GOT3 (cell line): Measurements from ENCODE around the gene DDRGK1.
A peak's percentile ranks its signal among the peaks of the same experiment; 100 is the strongest.

ENCODE experiments used
- DNase-seq: peaks from one replicate; lab custom pipeline; 2025; ENCODE audit warnings: mixed read lengths; lab: John Stamatoyannopoulos, UW

The DDRGK1 gene

DNA sequence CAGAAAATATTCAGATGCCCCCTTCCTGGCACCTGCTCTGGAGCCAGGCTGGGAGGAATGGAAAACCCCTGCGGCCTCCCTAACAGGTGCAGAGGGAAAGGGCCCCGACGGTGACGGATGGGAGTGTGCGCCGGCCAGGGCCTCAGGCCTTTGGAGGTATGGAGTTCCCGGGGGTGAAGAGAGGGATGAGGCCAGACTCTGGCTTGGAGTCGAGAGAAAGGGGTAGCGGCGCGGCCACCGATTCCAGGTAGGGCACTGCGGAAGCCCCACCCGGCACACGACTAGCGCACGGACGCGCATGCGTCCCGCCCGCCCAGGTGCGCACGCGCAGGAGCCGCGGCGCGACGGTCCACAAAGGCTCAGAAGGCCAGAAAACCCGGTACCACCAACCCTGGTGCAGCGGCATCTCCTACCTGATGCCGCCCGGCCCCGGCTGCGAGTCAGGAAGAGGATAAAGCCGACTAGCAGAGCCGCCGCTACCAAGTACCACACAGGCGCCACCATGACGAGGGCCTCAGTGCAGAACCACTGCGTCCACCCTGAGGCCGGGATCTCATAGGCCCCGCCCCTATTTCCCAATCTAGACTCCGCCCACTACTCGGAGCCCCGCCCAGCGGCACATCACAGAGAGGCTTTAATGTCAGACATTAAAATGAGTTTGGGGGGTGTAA is at the start of gene DDRGK1:
Gene DDRGK1, minus strand, starts transcription at position 559 of the 671 bp plus-strand sequence. Its CDS starts 55 bp downstream, at position 504.
- DNase-seq, result peak; percentile 76

DNA sequence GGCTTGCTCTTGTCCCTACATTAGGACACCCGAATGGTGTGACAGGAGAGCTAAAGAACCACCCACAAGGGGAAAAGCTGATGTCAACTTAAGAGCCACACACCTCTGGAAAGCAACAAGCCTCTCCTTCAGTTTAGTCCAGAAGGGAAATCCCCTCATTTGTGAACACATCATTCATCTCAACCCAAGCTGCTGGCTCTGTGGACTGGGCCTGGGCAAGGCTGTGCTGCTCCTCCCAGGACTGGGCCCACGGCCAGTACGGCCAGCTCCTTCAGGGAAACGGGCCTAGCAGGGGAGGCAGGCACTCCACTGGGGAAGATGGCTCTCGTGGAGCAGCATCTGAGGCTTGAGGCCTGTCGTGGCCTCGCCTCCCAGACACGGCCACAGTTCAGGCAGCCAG is 47.3 kb upstream of the DDRGK1 start:
- no peak for DNase-seq

DNA sequence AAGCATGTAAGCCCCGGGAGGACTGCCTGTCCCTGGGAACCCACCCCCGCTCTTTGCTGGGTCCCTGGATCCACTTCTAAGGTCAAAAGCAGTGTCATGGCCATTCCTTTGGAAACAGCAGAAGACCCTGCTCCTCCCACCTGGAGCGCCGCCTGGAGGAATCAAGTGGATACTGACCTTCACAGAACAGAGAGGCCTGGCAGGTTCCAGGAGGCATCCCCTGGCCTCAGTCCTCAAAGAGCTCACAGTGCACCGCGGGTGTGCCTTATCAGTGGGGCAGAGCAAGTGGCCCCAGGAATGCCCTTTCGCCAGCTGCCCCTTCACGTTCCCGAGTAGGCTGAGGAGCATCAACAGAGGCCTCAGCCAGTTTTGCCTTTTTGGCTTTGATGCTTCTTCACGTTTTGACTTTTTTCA is 45.6 kb upstream of the DDRGK1 start:
- no peak for DNase-seq

DNA sequence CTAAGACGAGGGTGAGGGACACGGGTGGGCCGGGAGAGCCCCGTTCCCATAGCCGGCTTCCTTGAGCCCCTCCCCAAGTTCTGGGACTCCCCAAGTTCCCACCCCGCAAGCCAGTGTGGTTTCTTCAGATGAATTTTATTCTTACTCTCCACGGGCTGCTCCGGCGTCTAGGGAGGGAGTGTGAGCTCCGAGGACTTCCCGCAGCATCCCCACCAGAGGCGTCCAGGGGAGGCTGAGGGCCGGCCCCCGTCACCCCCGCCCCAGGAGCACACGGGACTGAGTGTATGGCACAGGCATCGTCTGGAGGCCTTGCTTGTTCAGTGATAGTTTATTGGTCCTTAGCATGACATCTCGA is 44.5 kb upstream of the DDRGK1 start:
- no peak for DNase-seq

- no peak for DNase-seq
Observed at GRCh38 chr20:3248167-3248992, 43.9 kb upstream of the DDRGK1 start.

GRCh38 chr20:3247638-3248037 is 43.2 kb upstream of the DDRGK1 start:
- no peak for DNase-seq

GRCh38 chr20:3246682-3247081 is 42.2 kb upstream of the DDRGK1 start:
- no peak for DNase-seq

DNA sequence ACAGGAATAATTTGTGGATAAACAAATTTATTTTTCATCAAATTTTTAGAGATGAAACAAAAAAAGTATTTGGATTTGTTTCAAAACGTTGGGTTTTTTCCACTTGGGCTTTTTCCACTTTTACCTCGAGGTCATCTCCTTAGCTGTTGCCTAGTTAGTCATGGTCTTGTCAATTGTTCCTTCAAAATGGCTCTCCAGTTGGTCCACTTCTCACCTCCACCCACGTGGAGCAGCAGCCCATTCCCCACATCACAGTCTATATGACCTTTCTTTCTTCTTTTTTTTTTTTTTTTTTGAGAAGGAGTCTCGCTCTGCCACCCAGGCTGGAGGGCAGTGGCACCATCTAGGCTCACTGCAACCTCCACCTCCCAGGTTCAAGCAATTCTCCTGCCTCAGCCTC is 41.2 kb upstream of the DDRGK1 start:
- DNase-seq, result no peak

DNA sequence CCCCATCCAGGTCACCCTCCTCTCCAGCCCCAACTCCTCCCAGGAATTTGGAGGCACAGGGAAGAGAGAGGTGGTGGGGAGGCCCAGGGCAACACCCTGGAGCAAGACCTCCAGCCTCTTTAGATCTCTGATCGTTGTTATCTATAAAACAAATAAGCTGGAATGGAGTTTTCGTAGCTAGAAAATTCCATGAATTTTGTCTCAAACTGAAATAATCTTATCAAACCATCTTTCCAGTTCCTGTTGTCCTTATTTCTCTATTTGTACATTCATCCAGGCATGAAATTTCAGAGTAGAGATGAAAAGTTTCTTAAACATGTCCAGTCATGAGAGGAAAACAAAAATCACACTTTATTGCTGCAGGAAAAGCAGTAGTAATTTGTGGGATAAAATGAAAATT is 40.7 kb upstream of the DDRGK1 start:
- DNase-seq, result no peak

- no peak for DNase-seq
Observed at GRCh38 chr20:3244613-3245012, 40.1 kb upstream of the DDRGK1 start.

GRCh38 chr20:3243718-3244358 is 39.4 kb upstream of the DDRGK1 start:
- DNase-seq, result no peak

DNA sequence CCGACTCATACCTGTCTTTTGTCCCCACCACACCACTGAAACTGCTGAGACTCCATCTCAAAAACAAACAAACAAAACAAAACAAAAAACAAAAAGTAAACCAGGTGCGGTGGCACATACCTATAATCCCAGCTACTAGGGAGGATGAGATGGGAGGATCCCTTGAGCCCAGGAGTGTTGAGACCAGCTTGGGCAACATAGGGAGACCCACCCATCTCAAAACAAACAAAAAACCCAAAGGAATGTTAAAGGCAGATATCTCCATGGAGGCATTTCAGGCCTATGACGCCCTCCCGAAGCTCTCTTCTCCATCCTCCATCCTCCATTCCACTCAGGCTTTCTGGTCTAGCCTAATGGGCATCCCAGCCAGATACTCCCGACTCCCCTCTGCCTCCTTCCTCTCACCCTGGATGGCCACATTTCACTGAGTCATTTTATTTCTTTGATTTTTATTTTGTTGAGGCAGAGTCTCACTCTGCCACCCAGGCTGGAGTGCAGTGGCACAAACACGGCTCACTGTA is 37.8 kb upstream of the DDRGK1 start:
- no peak for DNase-seq

DNA sequence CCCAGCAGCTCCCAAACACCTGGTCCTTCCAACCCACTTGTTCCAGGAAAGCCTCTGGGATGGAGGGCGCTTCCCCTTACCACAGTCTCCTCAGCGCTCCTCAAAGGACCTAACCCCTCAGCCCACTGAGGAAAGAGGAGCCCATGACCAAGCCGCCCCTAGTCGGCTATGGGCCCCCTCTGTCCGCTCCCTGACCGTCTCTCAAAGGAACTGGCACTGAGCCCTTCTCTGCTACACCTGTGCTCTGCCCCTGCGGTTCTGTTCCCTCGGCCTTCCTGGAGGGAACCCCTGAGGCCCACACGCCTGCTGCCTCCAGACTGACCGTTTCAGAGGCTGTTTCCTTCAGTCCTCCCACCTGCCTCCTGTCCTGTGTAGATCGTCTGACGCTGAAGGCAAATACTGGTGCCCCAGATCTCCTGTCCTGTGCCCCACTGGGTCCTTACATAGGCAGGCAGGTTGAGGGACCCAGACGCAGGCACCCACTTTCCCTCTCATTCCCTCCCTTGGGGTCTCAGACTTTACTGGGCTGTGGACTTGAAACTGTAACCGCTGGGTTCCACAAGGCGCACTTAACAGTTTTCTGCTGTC is 36.4 kb upstream of the DDRGK1 start:
- DNase-seq, result no peak

DNA sequence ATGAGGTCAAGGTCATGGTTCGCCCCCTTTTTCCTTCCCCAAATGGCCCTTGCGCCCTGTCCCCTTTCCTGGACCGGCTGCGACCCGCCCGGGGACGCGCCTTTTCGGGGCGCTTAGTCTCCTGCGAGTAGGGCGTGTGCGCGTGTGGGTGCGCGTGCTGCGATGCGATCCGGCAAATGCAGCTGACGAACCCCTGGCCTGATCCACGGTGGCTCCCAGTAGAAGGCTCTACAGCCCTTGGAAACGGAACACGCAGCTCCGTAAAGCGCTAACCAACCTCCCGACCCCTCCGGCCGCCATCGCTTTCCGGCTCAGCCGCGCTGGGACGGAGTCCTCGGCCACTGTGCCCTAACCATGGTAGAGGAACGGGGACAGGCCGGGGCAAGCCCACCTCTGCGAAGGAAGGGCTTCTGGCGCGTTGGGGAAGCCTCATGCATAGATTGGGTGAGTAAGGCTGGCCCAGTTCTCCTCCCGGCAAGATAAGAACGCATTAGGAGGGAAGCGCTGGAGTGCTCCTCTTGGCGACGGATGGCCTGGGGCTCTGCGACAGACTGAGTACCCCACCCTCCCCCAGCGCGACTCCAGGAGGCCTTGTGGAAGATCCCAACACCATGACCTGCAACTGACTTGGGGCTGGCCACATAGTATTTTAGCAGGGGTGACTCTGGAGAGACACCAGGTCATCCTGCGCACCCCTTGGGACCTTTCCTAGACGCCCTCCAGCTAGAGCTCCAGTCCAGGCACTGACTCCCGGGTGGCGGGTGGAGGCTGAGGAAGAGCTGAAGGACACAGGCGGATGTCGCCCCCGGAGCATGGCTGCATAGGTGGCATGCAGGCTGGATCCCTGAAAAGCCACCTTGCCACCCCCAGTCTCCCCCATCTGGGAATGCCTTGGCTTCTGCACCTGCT is 35.6 kb upstream of the DDRGK1 start:
- DNase-seq, result no peak

DNA sequence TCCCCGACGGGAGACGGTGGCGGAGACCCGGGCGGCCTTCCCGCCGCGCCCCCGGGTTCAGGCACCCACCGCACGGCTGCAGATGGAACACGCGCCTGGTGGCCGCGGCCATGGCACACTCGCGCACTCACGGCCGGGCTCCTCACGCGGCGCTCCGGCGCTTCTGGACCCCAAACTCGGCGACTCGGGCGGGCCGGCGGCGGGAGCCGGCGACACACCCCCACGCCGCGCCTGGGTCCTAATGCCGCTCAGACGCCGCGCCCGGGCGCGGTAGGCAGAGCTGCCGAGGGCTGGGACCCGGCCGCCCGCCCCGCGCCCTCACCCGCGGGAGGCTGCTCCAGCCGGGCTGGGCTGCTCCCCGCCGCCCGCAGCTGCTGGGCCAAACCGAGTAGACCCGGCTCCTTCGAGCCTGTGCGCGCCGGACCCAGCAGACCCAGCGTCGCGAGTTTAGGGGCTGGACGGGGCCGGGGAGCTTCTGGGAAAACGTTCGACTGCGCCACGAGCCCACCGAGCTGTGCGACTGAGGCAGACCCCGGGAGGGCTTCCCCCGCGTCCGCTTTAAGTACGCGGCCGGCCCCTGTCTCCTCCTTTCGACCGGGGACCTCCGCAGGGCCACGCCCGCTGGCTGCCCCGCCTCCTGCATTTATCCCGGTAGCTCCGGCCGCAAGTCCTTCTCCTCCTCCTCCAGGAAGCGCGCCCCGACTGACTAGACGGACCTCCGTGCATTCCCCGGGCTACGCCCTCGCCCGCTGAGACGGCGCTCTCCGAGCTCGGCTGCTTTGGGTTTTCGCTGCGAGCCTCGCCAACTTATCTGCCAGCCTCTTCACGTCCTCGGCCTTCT is 34.8 kb upstream of the DDRGK1 start, which contains the start of gene SLC4A11:
Gene SLC4A11, minus strand, starts transcription at position 165 of the 841 bp plus-strand sequence. Its CDS starts 53 bp downstream, at position 112.
- DNase-seq, result no peak

GRCh38 chr20:3238616-3239025 is 34.1 kb upstream of the DDRGK1 start:
- DNase-seq, result no peak

GRCh38 chr20:3237958-3238615 is 33.6 kb upstream of the DDRGK1 start:
- no peak for DNase-seq

- no peak for DNase-seq
Observed at GRCh38 chr20:3237011-3237957, 32.8 kb upstream of the DDRGK1 start.
